Bronchial epithelial cell (primary cell): ENCODE results near the gene LGI4. TPM values are rescaled to one million over a fixed set of nuclear protein-coding genes. Genes with fewer than 3 reads are reported as not detected.

Experiments used
- DNase-seq: peaks from one replicate; pipeline ENCODE4 v3.0.0-alpha.2; 2010; ENCODE audit warnings: low read depth
- FAIRE-seq: peaks from 2 replicates; lab custom pipeline; 2011; peaks lifted over from hg19 to GRCh38; lab: Jason Lieb, UNC
- H3K27me3 ChIP-seq: 2 replicates; pipeline ENCODE4 v1.5.1; 2011; ENCODE audit warnings: low read length; ENCODE audit not compliant: control insufficient read depth, insufficient read depth
- H3K36me3 ChIP-seq: 2 replicates; pipeline ENCODE4 v1.5.1; 2011; ENCODE audit warnings: low read length; ENCODE audit not compliant: control insufficient read depth, insufficient read depth
- H3K4me3 ChIP-seq: 2 replicates; pipeline ENCODE4 v1.5.1; 2011; ENCODE audit warnings: mild to moderate bottlenecking, low read depth, low read length, control low read depth
- total RNA-seq: library from RNA; depleted of rRNA; stranded (reverse); fragments of >200 nt; gene quantifications from 2 replicates; pipeline ENCODE4 v1.2.1, GENCODE V29; 2014
- TF ChIP-seq, protein P1 (sequence below): IDR thresholded peaks from 2 replicates; pipeline ENCODE4 v1.5.1; 2011; ENCODE audit warnings: mild to moderate bottlenecking, moderate library complexity, low read length, control low read depth, inconsistent platforms; ENCODE audit not compliant: insufficient read depth, severe bottlenecking

The LGI4 gene
- total RNA-seq, 1 donor from 2014 or later = not detected

DNA sequence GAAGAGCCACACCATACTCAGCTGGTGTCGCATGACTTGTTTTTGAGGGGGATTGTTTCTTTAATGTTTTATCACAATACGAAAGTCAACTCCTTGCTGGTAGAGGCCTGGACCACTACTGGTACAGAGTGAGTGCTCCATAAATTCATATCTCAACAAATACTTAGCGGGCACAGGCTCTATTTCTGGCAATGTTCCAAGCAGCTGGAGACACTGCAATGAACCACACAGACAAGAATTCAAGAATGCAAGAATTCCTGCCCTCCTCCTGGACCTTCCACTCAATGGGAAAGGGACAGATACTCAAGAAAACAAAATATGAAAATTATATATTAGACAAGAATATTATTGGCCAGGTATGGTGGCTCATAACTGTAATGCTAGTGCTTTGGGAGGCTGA, 14.6 kb upstream of the LGI4 start:
- FAIRE-seq (no peak), DNase-seq (no peak)
- Histone ChIP-seq H3K36me3 (no peaks in the 10 kb centered on the region), H3K27me3 (no peaks in the 10 kb centered on the region), H3K4me3 (no peak overlapping the region)
- TF ChIP-seq, protein P1, sequence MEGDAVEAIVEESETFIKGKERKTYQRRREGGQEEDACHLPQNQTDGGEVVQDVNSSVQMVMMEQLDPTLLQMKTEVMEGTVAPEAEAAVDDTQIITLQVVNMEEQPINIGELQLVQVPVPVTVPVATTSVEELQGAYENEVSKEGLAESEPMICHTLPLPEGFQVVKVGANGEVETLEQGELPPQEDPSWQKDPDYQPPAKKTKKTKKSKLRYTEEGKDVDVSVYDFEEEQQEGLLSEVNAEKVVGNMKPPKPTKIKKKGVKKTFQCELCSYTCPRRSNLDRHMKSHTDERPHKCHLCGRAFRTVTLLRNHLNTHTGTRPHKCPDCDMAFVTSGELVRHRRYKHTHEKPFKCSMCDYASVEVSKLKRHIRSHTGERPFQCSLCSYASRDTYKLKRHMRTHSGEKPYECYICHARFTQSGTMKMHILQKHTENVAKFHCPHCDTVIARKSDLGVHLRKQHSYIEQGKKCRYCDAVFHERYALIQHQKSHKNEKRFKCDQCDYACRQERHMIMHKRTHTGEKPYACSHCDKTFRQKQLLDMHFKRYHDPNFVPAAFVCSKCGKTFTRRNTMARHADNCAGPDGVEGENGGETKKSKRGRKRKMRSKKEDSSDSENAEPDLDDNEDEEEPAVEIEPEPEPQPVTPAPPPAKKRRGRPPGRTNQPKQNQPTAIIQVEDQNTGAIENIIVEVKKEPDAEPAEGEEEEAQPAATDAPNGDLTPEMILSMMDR = no peak

DNA sequence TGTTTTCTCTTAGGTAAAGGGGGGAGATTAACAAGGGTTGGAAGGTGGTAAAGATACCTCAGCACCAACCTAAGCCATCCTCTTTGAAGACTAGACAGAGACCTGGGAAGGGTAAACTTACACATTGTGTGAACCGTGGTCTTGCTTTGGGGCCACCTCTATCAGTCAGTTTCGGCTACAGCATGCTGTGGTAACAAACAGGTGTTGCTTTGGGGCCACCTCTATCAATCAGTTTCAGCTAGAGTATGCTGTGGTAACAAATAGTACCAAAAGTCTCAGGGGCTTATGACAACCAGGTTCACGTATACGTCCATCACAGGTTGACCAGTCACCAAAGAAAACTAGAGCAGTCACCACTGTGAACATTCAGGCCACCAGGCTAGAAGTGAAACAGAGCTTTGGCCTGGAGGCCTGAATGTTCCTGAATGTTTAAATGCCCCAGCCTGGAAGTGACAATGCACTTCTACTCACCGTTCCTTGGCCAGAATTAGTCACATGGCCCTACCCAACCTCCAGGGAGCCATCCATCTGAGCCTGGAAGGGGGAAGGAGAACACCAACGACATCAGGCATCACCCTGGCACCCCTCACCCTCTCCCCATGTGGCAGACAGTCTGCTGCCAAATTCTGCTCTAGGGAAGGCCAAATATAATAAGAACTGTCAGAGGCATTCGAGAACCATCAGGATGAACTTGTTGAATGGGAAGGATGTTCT, 12.0 kb upstream of the LGI4 start:
- Histone ChIP-seq H3K4me3 (no peak overlapping the region), H3K27me3 (peaks cover 17% of the 10 kb centered on the region), H3K36me3 (no peaks in the 10 kb centered on the region)
- TF ChIP-seq, protein P1 = no peak
- no peak for DNase-seq
- peak; percentile 76 for FAIRE-seq

DNA sequence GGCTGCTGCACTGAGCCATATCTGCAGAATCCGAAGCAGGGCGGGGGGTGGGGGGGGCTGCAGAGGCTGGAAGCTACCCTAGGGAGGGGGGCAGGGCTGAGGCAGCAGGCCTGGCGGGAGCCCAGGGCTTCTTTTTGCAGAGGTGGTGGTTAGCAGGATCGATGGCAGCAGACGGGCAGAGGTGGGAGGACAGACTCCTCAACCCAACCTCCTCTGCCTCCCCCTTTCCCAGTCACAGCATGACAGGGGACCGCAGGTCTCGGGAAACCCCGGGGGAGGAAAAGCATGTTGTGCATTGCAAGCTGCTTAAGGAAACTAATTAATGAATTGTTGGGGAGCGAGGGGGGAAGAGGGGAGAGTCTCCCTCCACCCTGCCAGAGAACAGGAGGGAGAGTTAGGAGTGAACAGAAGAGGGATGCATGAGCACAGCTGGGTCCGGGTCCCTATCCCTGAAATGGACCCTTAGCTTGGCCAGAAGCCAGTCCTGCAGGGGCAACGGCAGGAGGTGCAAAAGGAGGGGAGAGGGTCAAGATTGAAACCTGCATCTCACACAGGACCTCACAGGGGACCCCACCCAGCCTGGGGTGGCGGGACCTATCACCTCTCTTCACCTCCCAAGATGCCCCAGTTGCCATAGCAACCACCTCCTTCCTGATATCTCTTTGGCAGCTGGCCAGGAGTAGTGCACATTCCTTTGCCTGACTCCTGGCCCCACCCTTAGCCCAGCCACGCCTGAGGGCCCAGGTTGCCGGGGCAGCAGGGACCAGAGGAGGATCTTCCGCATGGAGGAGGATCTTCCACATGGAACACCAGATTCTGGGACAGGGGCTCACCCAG, 10.0 kb upstream of the LGI4 start:
- DNase-seq (peak; percentile 61), FAIRE-seq (no peak)
- H3K27me3 ChIP-seq = peaks cover 17% of the 10 kb centered on the region
- no peak overlapping the region for H3K4me3 ChIP-seq
- TF ChIP-seq, protein P1 = no peak
- no peaks in the 10 kb centered on the region for H3K36me3 ChIP-seq

GRCh38 chr19:35144259-35144599, 9.4 kb upstream of the LGI4 start:
- FAIRE-seq = no peak

GRCh38 chr19:35143818-35144217, 9.0 kb upstream of the LGI4 start:
- Histone ChIP-seq H3K27me3 (peaks cover 17% of the 10 kb centered on the region), H3K4me3 (no peak overlapping the region), H3K36me3 (no peaks in the 10 kb centered on the region)
- TF ChIP-seq, protein P1 = no peak
- no peak for DNase-seq
- FAIRE-seq = no peak

More at GRCh38 chr19:35144259-35144599, 9.4 kb upstream of the LGI4 start:
- DNase-seq = no peak
- TF ChIP-seq, protein P1 = no peak
- Histone ChIP-seq H3K4me3 (no peak overlapping the region), H3K27me3 (peaks cover 17% of the 10 kb centered on the region), H3K36me3 (no peaks in the 10 kb centered on the region)
